ENCODE measurements around the gene TBC1D2B. TPM values are rescaled to one million over a fixed set of nuclear protein-coding genes. Genes with fewer than 3 reads are reported as not detected.

The TBC1D2B gene
- total RNA-seq, 4 donors from 2014 or later: 32.4 to 41.7 (median 35.3) TPM

DNA sequence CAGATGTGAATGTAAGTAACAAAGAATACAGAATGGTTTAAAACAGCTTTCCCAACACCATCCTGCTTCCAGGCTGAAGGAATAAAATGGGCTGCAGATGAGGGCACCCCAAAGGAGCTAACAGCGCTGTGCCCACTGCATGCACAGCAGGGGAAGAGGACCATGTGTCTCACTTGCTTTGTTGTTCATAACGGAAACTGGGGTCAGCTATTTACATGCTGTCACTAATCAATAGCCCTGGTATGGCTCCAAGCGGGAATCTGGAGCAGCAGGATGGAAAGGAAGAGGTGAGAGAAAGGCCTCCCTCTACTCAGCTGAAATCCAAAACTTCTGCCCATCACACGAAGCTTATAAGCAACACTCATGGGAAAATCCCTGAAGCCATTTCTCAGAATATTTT, 67.4 kb downstream of the TBC1D2B start:
- H3K4me3 ChIP-seq (ENCODE audit: low read depth, poor library complexity, severe bottlenecking): no peak overlapping the region
- TF ChIP-seq POLR2A (IDR thresholded peaks at IDR 0.05): no peak
- TF ChIP-seq, protein P1, sequence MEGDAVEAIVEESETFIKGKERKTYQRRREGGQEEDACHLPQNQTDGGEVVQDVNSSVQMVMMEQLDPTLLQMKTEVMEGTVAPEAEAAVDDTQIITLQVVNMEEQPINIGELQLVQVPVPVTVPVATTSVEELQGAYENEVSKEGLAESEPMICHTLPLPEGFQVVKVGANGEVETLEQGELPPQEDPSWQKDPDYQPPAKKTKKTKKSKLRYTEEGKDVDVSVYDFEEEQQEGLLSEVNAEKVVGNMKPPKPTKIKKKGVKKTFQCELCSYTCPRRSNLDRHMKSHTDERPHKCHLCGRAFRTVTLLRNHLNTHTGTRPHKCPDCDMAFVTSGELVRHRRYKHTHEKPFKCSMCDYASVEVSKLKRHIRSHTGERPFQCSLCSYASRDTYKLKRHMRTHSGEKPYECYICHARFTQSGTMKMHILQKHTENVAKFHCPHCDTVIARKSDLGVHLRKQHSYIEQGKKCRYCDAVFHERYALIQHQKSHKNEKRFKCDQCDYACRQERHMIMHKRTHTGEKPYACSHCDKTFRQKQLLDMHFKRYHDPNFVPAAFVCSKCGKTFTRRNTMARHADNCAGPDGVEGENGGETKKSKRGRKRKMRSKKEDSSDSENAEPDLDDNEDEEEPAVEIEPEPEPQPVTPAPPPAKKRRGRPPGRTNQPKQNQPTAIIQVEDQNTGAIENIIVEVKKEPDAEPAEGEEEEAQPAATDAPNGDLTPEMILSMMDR (IDR thresholded peaks at IDR 0.05): no peak
- WGBS, 2 donors: 79 to 93% methylated on average over 4 of the region's 4 CpGs
- intact Hi-C loops (cut with DNase I; ENCODE audit: low total_unique reads): no loop called here
- DNase-seq (ENCODE audit: low spot score in 2 of 2): peak in 1 of 2 donors; percentile 23

DNA sequence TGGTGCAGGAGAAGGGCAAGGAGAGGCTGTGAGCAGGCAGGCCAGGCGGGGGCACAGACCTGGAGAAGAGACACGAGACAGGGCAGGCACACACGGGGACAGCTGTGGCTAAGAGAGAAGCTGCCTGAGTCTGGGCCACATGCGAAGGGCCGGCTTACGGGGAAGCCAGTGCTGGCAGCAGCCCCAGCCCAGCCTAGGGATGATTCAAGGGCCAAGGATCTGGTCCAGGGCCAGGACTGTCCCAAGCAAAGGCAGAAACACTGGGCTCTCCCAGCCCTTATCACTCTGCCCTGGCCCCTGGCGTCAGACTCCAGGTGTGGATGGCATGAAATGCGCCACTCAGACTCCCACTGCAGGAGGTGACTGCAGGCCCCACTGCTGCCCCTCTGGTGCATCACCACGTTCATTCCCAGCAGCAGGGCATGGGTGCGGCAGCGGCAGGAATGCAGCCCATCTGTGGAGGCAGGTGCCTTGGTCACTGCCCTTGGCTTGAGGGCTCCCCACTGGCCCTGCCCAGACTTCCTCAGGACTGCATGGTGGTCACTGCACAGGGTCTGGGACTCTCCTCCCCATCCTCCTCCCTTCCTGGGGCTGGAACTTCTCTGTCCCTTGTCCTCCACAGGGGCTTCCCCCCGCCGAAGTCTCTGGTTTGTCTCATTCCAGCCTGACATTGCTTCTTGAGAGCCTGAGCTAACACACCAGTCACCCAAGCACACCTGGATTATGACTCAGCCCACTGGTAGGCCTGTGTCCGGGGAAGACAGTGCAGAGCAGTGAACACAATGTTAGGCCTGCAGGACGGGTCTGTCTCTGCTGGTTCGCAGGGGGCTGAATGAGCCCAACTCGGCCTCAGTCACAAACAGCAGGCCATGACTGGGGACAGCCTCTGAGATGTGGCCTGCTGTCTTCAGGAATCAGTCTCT, 69.3 kb downstream of the TBC1D2B start:
- no peak for TF ChIP-seq POLR2A (IDR thresholded peaks at IDR 0.05)
- TF ChIP-seq, protein P1 (IDR thresholded peaks at IDR 0.05): no peak
- peak in 1 of 2 donors; percentile 88 for DNase-seq (ENCODE audit: low spot score in 2 of 2)
- intact Hi-C loops (cut with DNase I; ENCODE audit: low total_unique reads): no loop called here
- H3K4me3 ChIP-seq (ENCODE audit: low read depth, poor library complexity, severe bottlenecking): no peak overlapping the region
- 74% methylated on average over 15 to 16 of the region's 17 CpGs for WGBS, 2 donors

DNA sequence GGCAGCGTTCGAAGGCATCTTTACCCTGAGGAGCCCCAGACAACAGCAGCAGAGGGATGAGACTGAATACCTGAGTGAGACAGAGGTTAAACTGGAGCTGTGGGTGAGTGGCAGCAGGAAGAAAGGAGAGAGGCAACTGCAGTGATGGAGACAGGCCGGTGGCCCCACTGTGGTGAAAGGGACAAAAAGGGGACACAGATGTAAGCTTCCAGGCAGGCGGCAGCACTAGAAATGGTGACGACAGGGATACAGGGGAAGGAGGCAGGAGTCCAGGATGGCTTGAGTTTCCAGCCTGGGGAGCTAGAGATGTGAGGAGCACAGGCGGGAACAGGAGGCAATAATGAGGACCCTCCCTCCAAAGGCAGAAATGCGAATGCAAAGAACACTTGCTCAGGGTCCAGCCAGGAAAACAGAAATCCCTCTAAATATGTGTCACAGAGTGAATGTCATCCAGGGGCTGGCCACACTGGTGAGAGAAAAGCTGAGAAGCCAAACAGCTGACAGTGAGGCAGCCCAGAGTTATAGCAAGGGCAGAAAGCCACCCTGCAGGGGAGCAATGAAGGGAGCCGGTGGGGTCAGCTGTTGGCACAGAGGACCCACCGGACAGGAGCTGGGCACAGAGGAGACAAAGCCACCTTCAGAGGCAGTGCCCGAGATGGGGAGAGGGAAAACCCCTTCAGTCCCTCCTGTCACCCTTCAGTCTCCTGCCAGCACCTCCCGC, 70.1 kb downstream of the TBC1D2B start:
- WGBS, 2 donors: 78 to 81% methylated on average over 11 of the region's 11 CpGs
- no peak overlapping the region for H3K4me3 ChIP-seq (ENCODE audit: low read depth, poor library complexity, severe bottlenecking)
- TF ChIP-seq POLR2A (IDR thresholded peaks at IDR 0.05): no peak
- TF ChIP-seq, protein P1 (IDR thresholded peaks at IDR 0.05): no peak

DNA sequence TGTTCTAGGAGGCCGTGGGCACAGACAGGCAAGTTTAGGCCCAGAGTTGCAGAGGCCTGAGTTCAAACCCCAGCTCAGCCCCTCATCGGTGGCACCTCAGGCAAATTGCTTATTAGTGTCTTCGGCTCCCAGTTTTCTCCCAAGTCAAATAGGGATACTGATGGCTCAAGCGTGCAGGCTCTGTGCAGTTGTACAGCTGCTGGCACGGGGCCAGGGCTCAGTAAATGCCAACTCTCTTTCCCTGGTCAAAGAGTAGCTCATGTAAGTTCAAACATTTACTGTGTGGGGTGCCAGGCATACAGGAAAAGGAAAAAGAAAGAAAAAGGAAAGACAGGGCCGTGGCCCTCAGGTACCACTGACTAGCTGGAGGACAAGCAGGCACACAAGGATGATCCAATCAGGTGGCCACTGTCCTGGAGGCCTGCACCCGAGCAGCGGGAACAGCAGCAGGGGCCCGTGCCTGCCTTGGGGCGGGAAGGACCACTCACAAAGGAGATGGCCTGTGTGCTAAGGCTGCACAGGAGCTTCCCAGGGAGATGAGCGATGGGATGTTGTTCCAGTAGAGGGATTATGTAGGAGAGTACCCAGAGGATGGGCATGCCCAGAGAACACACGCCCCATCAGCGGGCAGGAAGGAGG, 70.8 kb downstream of the TBC1D2B start:
- no peak overlapping the region for H3K4me3 ChIP-seq (ENCODE audit: low read depth, poor library complexity, severe bottlenecking)
- 81 to 86% methylated on average over 13 of the region's 13 CpGs for WGBS, 2 donors
- DNase-seq (ENCODE audit: low spot score in 2 of 2): peak in 1 of 2 donors; percentile 86
- intact Hi-C loops (cut with DNase I; ENCODE audit: low total_unique reads): no loop called here
- TF ChIP-seq POLR2A (IDR thresholded peaks at IDR 0.05): no peak
- TF ChIP-seq, protein P1 (IDR thresholded peaks at IDR 0.05): no peak

More for the DNA sequence above, 70.1 kb downstream of the TBC1D2B start:
- DNase-seq (ENCODE audit: low spot score in 2 of 2): peak in 1 of 2 donors; percentile 57
- intact Hi-C loops (cut with DNase I; ENCODE audit: low total_unique reads): no loop called here

DNA sequence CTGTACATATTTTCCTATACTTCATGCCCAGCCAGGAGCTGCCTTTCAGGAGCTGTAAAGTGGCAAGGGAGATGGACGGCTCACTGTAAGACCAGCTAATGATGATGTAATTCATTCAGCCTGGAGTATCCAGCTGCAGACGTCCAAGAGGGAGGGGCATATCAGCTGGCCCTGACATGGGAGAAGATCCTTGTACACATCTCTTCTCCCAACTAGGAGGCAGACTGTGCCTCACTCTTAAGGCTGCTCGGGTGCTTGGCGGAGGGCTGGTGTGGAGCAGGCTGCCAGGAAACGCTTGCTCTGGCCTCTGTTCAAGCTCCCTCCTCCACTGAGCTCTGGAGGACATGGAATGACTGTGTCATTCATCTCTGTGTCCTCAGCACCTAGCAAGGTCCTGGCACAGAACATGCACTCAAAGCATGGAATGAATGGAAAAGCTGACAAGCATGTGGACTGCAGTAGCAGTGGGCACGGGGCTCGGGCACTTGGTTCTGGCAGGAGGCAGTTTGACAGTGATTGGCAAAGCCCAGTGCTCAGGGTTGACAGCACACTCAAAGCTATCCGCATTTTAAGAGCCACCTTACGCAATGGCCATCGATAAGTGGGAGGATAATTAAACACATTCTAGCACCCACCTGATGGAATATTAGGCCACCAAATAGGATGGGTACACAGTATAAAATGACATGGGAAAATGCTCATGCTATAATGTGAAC, 72.4 kb downstream of the TBC1D2B start:
- H3K4me3 ChIP-seq (ENCODE audit: low read depth, poor library complexity, severe bottlenecking): no peak overlapping the region
- 27 to 30% methylated on average over 10 of the region's 10 CpGs for WGBS, 2 donors
- no peak for TF ChIP-seq POLR2A (IDR thresholded peaks at IDR 0.05)
- TF ChIP-seq, protein P1 (IDR thresholded peaks at IDR 0.05): no peak
- intact Hi-C loops (cut with DNase I; ENCODE audit: low total_unique reads): no loop called here
- peak; percentile 60 to 93 for DNase-seq (ENCODE audit: low spot score in 2 of 2)

Data from lower leg skin (tissue), 4 donors.